D721Med (cell line): ENCODE data around the gene BNIPL.
A peak's percentile ranks its signal among the peaks of the same experiment; 100 is the strongest.

Experiments
- DNase-seq: peaks from one replicate; pipeline ENCODE4 v3.0.0; 2011; ENCODE audit warnings: low spot score; ENCODE audit not compliant: insufficient read length
- FAIRE-seq: peaks from 2 replicates; lab custom pipeline; 2011; peaks lifted over from hg19 to GRCh38; lab: Jason Lieb, UNC
- TF ChIP-seq, protein P1 (sequence below): IDR thresholded peaks from 2 replicates; pipeline ENCODE4 v1.5.1; 2012; ENCODE audit warnings: mild to moderate bottlenecking, control low read depth; ENCODE audit not compliant: insufficient read depth; ENCODE audit errors: missing control alignments

The BNIPL gene

DNA sequence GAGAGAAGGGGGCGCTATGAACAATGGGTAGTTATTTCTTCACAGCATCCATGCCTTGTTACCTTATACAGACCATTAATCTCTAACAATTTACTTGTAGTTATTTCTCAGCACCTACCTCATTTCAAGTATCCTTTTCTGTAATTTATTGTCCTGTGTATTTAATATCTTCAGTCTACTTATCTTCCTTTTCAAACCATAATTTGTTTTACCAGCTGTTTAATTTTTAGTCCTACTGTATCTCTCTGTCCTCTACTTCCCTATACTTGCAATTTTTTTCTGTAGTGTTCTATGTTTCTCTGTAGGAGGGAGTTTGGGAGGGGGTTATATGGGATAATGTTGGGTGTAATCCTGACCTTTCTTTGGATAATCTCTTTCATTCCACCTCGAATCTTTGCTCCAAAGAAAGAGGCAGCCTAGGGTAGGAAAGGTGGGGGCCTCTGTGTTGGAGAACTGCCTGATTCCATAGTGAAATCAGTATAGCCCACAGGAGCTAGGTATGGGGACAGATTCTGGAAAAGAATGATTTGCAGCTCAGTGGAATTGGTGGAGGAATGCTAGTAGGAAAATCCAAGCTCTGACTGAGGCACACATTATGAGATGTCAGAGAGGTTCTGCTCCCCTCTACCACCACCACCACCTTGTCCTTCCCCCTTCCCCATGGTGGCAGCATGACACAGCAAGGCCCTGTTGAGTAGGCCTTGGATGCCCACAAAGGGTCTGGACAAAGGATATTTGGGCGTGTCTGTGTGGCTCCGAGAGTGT, 24.5 kb downstream of the BNIPL start:
- DNase-seq (no peak), FAIRE-seq (no peak)

DNA sequence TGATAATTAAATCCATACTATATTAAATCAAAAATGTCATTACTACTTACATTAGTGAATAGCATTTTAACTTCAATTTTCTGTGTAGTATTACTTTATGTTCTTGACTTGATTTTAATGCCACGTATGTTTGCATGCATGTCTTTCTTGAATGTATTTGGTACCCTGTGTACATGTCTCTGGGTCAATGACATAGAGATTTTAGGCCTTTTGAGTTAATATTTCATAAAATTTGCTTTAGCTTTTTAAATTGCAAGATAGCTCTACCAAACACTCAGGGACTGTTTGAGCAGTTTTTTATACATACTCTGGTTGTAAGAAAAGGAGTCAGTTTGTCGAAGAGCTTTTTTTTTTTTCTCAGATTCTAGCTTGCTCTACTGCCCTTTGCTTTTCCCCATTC, 25.3 kb downstream of the BNIPL start:
- no peak for FAIRE-seq
- DNase-seq = no peak
- TF ChIP-seq, protein P1, sequence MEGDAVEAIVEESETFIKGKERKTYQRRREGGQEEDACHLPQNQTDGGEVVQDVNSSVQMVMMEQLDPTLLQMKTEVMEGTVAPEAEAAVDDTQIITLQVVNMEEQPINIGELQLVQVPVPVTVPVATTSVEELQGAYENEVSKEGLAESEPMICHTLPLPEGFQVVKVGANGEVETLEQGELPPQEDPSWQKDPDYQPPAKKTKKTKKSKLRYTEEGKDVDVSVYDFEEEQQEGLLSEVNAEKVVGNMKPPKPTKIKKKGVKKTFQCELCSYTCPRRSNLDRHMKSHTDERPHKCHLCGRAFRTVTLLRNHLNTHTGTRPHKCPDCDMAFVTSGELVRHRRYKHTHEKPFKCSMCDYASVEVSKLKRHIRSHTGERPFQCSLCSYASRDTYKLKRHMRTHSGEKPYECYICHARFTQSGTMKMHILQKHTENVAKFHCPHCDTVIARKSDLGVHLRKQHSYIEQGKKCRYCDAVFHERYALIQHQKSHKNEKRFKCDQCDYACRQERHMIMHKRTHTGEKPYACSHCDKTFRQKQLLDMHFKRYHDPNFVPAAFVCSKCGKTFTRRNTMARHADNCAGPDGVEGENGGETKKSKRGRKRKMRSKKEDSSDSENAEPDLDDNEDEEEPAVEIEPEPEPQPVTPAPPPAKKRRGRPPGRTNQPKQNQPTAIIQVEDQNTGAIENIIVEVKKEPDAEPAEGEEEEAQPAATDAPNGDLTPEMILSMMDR = no peak

More for the DNA sequence above, 24.5 kb downstream of the BNIPL start:
- TF ChIP-seq, protein P1 = no peak

DNA sequence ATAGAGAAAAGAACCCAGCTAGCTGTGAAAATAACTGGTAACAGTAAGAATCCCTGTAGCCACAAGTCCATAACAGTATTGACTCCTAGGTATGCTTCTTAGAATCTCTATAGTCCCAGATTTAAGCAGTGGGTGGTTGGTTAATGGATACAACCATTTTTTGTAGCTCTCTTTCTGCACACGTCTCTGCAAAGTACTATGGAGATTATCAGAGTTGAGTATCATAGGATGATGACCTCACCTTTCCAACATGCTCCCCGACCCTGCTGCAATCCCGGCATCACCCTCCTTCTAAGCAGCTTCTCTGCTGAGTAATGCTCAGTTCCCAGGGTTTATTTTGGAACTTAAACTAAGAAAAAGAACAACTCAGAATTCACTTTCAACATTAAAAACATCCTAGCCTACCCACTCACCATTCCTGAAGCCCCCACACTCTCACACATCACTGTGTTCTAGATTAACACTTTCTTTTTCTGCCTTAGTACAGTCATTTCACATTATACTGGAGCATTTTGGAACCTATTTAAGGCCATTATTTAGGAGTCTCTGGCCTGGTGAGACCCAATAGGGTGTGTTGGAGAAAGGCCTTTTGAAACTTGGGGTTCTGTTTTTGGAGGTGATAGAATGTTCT, 26.5 kb downstream of the BNIPL start:
- FAIRE-seq (peak; percentile 38), DNase-seq (no peak)
- TF ChIP-seq, protein P1 = no peak

DNA sequence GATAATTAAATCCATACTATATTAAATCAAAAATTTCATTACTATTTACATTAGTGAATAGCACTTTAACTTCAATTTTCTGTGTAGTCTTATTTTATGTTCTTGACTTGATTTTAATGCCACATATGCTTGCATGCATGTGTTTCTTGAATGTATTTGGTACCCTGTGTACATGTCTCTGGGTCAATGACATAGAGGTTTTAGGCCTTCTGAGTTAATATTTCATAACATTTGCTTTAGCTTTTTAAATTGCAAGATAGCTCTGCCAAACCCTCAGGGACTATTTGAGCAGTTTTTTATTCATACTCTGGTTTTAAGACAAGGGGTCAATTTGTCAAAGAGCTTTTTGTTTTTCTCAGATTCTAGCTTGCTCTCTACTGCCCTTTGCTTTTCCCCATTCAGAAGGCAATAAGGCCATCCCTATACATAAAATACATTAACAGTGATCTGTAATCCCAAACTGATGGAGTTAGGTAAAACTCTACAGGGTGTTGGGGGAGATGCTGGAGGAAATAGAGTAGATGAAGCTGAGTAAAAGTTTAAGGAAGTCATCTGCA, 28.8 kb downstream of the BNIPL start:
- DNase-seq (no peak), FAIRE-seq (no peak)
- TF ChIP-seq, protein P1 = no peak

DNA sequence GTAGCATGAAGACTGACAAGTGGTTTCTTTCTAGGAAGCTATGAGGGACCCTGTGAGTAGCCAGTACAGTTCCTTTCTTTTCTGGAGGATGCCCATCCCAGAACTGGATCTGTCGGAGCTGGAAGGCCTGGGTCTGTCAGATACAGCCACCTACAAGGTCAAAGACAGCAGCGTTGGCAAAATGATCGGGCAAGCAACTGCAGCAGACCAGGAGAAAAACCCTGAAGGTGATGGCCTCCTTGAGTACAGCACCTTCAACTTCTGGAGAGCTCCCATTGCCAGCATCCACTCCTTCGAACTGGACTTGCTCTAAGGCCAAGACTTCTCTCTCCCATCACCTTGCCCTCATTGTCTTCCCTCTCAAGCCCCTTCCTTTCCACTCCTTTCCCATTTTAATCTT, 30.8 kb downstream of the BNIPL start:
- TF ChIP-seq, protein P1 = no peak
- no peak for DNase-seq
- no peak for FAIRE-seq

DNA sequence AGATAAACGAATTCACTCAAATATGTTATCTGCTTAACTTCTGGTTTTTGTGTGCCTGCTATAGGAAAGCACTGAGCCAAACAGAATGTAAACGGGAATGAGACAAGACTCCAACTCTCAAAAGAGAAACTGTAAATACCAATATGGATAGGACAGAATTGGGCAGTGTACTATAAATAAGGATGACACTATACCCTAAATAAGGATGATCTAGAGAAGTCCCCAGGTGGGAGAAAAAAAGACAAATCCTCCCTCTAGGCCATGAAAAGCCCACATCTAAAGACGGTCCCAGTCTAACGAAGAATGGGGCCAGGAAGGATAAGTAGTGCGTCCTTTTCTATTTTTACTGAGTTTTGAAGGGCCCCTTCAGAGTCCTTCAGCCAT, 32.7 kb downstream of the BNIPL start:
- FAIRE-seq = no peak
- TF ChIP-seq, protein P1 = no peak
- DNase-seq = no peak
